NCI-H82 (cell line): Measurements from ENCODE around the gene DNAJB4.
"Not testable (repeated sequence)": the region's sequence is repeated elsewhere in the genome, so short reads cannot be mapped to it uniquely, and the experiment has no call there.

ENCODE experiments used
- DNase-seq: peaks from one replicate; lab custom pipeline; 2025; lab: John Stamatoyannopoulos, UW

DNAJB4 gene

GRCh38 chr1:78064886-78065285, 60.1 kb downstream of the DNAJB4 start:
- not testable (repeated sequence) for DNase-seq
